ENCODE data around the gene DCLRE1C.
"Not testable (repeated sequence)": the region's sequence is repeated elsewhere in the genome, so short reads cannot be mapped to it uniquely, and the experiment has no call there.

The DCLRE1C gene

DNA sequence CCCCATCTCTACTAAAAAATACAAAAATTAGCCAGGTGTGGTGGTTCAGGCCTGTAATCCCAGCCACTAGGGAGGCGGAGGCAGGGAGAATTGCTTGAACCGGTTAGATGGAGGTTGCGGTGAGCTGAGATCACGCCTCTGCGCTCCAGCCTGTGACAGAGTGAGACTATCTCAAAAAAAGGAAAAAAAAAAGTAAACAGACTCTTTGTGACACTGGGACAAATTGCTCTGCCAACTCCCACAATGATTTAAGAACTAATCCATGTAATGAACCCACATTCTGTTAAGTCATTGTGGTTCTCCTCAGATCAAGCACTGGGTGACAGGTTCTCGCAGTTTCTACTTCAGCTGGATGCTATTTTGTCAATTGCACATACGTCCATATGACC is 11.0 kb downstream of the DCLRE1C start:
- not testable (repeated sequence) for DNase-seq

DNA sequence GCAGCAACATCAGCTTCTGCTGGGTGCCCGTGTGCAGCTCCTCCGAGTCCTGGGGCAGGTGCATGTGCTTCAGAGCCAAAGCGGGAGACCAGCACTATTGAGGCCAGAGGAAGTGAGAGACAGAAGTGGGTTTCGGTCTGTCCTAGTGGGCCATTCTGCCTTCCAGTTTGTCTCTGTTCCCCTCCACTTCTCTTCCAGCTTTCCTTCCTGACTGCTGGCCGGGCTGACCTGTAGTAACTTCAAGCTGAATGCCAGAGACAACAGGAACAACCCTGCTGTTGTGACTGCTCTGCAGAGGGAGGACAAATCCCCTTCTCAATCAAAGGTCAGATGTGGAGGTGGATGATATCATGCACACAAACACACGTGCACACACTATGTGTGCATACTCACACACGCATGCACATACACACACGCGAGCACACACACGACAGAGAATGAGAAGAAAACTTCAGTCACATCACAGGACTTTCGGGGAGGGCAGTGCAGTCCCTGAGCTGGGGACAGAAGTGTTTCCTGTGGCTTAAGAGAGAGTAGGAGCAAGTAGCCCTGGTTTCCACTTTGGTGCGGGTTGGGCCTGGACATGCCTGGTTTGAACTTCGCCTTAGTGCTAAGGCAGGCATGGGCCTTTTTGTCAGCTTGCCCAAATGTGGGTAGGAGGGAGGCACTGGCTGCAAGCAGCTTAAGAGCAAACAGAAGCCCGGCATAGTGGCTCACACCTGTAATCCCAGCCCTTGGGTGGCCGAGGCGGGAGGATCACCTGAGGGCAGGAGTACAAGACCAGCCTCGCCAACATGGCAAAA is 11.5 kb downstream of the DCLRE1C start:
- not testable (repeated sequence) for DNase-seq

DNA sequence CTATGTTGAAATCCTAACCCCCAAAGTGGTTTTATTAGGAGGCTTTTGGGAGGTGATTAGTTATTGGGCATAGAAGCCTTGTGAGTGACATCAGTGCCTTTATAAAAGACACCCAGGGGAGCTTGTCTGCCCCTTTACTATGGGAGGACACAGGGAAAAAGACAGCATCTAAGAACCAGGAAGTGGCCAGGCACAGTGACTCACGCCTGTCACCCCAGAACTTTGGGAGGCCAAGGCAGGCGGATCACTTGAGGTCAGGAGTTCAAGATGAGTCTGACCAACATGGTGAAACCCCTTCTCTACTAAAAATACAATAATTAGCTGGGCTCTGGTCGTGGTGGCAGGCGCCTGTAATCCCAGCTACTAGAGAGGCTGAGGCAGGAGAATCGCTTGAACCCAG is 14.9 kb downstream of the DCLRE1C start:
- DNase-seq: not testable (repeated sequence)

DNA sequence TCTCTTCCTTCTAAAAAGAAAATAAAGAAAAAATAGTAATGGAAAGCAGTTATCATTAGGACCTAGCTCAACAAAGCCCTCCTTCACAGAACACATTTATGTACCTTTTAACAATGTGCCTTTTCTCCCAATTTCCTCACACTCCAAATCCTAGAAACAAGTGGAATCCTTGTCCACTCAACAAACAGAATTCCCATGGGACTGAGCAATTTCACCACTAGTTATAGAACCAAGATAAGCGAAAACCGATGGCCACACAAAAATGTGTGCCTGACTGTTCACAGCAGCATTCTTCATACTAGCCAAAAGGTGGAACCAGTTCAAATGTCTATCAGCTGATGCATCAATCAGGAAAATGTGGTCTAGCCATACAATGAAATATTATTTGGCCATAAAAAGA is 17.3 kb downstream of the DCLRE1C start:
- DNase-seq: no peak

DNA sequence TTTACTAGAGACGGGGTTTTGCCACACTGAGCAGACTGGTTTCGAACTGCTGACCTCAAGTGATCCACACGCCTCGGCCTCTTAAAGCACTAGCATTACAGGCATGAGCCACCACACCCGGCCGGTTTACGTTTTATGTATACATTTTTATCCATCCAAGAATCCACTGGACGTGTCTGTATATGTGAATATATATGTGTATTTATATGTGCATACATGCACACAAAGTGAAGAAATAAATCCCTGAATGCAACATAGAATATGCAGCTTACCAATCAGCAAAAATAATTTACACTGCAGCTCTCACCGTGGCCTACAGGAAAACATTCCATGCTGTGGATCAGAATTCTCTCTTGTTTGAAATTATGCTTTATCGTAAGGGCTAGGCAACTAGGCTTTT is 23.3 kb downstream of the DCLRE1C start:
- DNase-seq: no peak

DNA sequence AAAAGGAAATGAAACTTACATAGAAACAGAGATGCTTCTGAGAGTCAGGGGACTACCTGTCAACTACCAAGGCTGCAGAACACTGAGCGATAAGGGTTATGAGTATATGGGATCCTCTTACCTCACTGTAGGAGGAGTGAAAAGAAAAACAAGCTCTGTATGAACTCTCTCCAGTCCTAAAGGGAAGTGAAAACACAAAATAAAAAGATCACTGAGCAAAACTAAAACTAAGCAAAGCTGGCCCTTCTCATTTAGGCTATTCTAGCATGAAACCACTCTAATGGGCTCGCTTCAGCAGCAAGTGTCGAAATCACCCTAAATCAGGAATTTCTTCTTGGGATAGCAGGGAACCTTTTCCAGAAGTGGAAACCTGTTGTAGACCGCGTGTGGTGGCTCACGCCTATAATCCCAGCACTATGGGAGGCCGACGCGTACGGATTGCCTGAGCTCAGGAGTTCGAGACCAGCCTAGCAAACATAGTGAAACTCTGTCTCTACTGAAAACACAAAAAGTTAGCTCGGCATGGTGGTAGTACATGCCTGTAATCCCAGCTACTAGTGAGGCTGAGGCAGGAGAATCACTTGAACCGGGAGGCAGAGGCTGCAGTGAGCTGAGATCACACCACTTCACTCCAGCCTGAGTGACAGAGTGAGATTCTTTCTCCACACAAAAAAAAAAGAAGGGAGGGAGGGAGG is 27.0 kb downstream of the DCLRE1C start:
- DNase-seq: no peak

DNA sequence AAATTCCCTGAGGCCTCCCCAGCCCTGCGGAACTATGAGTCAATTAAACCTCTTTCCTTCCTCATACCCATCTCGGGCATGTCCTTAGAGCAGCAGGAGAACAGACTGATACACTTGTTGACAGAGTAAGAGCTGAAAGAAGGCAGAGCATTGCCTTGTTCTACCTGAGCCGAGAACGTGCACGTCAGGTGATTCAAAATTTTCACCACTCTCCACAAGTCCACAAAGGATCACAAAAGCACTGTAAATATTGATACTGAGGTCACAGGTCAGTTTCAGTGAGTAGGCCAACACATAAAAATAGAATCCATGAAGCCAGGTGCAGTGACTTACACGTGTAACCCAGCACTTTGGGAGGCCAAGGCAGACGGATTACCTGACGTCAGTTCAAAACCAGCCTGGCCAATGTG is 27.8 kb downstream of the DCLRE1C start:
- DNase-seq: no peak

DNA sequence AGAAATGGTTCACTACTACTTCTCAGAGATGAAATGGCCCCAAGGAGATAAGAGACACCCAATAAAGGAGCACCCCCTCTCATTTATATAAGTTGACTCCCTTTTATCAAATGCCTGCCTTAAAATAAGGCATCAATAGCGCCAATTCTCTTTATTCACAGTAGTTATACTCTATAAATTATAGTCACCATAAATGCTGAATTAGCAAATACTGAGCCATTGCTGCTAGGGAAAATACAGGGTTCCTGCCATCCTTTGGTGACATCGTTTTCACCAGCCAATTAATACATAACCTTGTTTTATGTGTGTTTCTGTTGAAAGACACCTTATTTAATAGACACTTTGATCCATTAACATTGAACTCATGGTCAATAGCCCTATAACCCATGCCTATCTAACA is 28.6 kb downstream of the DCLRE1C start:
- DNase-seq: no peak

DNA sequence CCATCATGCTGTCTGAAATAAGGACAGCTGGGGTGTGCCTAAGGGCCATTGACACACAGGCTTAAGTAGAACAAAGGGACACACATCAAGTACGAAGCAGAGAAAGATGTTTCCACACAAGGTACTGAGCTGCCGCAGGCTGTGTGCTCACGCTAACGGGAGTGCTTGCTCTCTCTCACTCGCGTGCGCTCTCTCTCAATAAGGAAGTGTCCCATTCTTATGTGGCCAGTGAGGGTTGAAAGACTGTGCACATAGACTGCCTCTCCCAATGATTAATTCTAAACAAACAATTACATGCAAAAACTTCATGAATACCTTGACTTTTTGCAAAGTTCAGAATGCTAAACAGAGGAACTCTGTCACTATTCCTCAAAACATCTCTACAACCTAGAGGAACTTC is 29.9 kb downstream of the DCLRE1C start:
- DNase-seq: no peak

DNA sequence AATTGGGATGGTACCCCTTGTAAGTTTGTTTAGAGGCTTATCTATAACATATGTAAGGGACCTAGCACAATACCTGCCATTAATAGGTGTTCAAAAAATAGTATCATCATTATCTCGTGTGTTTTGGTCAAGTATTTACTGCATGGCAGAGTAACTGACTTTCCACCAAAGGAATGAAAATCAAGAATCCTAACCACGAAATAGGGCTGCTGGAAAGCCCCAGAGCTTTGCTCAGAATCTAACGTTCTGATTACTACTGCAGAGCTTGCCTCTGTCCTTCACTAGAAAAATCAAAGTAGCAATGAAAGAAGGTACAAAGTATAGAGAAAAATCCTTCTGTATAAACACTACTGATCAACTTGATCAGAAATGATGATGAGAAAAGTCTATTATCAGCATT is 34.9 kb downstream of the DCLRE1C start:
- no peak for DNase-seq

DNA sequence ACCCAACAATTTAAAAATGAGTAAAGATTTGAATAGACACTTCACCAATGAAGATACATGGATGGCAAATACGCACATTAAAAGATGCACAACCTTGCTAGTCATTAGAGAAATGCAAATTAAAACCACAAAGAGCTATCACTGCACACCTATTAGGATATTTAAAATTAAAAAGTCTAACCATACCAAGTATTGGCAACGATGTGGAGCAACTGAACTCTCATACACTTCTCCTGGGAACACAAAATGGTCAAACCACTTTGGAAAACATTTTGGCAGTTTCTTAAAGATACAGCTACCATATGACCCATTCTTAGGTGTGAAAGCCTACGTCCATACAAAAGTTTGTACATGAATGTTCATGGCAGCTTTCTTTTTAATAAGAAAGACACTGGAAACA is 36.1 kb downstream of the DCLRE1C start:
- DNase-seq: no peak

DNA sequence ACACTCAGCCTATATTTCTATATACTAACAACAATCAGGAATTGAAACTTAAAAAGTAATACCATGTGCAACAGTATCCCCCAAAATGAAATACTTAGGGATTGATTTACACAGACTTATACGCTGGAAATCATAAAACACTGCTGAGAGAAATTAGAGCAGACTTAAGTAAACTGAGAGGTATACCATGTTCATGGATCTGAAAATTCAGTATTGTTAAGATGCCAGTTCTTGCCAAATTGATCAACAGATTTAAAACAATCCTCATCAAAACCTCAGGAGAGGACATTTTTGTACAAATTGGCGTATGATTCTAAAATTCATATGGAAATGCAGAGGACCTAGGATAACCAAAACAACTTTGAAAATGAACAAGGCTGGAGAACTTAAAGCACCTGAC is 37.3 kb downstream of the DCLRE1C start:
- no peak for DNase-seq

DNA sequence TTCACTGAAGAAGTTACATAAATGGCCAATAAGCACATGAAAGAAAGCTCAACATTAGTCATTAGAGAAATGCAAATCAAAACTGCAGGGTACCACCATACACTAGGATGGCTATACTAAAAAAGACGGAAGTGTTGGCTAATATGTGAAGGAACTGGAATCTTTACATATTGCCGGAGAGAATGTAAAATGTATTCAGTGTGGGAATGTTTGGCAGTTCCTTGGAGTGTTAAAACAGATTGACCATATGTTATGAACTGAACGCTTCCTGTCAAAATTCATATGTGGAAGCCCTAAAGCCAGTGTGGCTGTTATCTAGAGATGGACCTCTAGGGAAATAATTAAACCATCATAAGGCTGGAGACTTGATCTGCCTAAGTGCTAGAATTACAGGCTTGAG is 42.1 kb downstream of the DCLRE1C start:
- DNase-seq: no peak

DNA sequence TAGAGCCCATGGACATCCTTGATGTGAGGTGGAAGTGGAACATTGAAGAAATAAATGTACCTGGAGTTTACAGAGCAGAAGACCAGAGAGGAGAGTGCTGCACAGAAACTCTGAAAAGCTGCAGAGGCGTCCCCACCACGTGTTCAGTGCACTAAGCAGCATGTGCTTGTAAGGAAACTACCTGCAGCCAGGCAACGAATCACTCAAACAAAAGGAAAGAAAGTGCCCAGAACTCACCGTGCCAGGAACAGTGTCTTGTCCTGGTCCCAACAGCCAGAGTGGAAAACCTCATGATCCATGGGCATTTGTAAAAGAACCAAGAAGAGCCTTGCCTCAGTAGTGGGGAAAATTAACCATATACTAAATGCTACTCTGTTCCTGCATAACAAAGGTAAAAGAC is 42.9 kb downstream of the DCLRE1C start:
- DNase-seq: no peak

DNA sequence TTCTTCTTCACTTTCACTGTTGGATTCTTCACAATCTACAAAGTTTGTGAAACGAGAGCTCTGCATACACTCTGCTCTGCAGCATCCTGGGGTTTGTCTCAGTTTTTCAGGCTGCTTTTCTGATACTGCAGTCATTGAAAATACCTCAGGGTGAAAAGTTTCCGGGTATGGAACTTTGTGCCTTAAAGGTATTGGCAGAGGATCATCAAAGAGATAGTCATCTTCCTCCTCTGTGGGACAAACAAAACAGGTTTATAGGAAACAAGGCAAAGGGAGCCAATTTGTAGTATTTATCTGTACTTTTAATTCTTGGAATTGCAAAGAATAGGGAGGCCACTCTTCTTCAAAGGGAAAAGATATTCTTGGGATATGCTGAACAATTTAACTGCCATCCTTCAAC is 44.8 kb downstream of the DCLRE1C start:
- no peak for DNase-seq

DNA sequence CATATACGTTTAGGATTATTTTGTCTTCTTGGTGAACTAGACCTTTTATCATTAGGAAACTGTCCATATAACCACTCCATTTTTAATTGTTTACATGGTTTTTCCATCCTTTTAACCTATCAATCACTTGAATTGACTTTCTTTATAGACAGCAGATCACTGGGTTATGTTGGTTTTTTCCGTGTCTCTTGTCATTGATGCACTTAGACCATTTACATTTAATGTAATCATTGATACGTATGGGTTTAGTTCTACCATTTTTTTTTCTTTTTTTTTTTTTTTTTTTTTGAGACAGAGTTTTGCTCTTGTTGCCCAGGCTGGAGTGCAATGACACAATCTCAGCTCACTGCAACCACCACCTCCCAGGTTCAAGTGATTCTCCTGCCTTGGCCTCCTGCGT is 46.3 kb downstream of the DCLRE1C start:
- not testable (repeated sequence) for DNase-seq

DNA sequence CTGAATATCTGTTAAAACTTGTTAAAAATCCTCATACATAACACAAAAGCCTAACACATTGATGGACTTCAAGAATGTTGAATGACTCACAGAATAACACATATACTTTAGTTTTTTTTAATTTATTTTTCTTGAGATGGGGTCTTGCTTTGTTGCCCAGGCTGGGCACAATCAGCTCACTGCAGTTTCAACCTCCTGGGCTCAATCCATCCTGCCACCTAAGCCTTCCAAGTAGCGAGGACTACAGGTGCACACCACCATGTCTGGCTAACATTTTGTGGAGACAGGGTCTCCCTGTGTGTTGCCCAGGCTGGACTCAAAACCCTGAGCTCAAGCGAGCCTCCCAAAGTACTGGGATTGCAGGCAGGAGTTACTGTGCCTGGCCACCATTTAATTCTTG is 47.1 kb downstream of the DCLRE1C start:
- DNase-seq: no peak

DNA sequence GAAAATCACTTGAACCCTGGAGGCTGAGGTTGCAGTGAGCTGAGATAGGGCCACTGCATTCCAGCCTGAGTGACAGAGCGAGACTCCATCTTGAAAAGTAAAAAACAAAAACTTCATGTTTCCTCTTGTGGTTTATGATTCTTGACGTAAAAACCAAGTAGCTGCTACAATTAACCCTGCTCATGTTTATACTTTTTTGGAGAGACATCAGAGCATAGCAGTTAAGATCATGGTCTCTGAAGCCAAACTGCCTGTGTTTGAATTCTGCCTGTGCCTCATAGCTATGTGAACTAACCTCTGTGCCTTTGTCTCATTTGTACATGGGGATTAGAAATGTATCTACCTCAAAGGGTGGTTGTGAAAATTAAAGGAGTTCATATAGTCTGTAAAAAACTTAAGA is 48.0 kb downstream of the DCLRE1C start:
- DNase-seq: no peak

DNA sequence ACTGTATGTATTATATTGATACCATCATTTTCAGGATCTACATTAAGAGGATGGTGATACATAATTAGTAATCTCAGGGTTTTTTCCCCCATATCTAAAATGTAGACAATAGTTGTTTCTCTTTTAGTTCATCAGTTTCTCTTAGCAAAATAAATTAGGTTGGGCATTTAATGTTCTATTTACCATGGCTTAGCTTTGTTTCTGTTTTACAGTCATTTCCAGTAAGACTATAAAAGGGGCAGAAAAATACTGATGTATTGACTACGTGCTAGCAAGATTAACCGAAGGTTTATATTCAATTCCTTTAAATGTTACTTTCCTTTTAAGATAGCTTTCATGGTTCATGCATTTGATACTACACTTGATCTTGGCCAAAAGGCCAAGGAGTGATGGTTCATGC is 49.0 kb downstream of the DCLRE1C start:
- no peak for DNase-seq

DNA sequence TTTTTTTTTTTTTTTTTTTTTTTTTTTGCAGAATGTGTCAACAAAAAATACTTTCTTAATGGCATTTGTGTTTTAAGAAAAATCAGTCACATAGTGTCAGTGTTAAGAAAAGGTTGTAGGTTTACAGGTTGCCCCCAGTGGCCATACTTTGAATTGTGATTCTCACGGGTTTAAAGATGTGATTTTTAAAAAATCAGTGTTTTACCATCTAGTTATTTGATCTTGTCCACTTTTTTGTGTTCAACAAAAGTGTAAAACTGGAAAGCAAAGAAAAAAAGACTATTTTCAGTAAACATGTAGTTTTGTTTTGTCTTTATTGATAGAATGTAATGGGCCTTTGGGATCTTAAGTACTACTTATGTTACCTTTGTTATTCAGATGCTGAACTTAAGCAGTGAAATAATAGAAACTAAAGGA is 49.6 kb downstream of the DCLRE1C start:
- no peak for DNase-seq

DNA sequence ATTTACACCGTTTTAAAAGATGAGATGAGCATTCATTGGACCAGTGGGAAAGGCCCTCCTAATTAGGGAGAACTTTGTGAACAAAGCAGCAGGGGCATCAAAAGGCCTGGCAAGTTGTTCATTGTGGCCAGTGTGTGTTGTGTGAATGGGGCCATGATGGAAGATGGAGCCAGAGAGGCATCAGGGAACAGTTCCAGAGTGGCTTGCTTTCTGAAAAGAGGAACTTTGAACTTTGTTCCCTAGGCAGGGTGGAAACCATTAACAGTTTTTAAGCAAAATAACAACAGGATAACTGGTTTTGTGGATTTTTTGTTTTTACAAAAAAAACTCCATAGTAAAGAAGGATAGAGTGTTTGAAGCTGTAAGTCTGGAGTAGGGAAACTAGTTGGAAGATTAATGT is 62.7 kb downstream of the DCLRE1C start:
- DNase-seq: no peak

DNA sequence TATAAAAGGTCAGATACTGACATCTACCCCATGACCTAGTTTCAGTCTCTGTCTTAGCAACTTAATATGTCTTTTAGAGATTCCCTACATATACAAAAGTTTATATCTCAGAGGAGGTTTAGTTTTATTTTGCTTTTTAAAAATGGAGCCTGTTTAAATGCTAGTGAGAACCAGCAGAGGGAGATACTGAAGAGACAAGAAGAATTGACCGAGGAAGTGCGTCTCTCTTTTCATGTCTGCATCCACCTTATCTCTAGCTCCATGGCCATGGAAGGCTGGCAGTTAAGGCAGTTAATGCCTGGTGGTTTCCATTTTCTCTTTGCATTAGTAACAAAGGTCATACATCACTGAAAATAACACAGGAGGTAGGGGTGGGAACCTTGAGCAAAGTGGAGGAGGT is 64.6 kb downstream of the DCLRE1C start:
- no peak for DNase-seq

DNA sequence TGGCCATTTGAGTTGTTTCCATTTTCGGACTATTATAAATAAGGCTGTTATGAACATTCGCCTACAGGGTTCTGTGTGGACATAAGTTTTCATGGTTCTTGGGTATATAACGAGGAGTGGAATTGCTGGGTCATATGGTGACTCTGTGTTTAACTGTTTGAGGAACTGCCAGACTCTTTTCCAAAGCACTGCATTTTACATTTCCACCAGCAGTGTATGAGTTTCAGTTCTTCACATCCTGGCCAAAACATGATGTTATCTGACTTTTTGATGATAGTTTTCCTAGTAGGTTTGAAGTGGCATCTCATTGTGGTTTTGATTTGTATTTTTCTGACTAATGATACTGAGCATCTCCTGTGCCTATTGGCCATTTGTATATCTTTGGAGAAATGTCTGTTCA is 69.8 kb downstream of the DCLRE1C start:
- DNase-seq: no peak

DNA sequence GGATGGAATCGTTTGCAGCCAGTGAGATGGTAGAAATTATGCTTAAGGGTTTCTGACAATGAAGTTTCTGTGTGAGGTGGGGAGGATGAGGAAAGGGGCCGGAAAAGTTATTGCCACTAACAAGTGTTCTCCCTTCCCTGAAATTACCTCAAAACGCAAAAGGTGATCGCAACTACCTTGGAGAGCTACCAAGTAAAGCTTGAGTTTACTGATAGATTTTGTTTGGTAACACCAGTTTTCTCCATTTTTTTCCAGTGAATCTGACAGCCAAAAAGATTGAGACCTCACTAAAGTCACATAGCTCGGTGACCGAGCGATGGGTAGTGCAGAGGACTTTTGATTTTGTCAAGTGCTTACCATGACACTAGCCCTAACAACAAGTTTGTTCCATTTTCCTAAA is 73.7 kb downstream of the DCLRE1C start:
- DNase-seq: no peak

DNA sequence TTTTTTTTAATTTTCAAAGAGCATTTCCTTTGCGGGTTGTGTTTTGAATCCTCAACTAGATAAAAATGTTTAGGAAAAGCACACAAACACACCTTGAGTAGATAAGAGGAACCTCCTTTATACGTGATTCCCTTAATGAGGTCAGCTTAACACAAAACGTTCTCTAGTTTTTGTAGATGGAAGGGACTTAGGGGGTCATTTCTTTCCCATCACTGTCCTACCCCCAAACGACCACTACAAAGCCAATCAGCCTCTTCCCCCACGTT is 74.0 kb downstream of the DCLRE1C start:
- DNase-seq: no peak
